Stimulated activated CD4-positive, alpha-beta T cell treated with anti-CD3 and anti-CD28 coated beads, Interleukin-15, amount 100 ng/mL, for 24 hours (primary cell): ENCODE measurements around the gene LRP1.
A peak's percentile ranks its signal among the peaks of the same experiment; 100 is the strongest.

Experiments used
- DNase-seq: peaks from one replicate; pipeline ENCODE4 v3.0.0-alpha.2; 2020

LRP1 gene

DNA sequence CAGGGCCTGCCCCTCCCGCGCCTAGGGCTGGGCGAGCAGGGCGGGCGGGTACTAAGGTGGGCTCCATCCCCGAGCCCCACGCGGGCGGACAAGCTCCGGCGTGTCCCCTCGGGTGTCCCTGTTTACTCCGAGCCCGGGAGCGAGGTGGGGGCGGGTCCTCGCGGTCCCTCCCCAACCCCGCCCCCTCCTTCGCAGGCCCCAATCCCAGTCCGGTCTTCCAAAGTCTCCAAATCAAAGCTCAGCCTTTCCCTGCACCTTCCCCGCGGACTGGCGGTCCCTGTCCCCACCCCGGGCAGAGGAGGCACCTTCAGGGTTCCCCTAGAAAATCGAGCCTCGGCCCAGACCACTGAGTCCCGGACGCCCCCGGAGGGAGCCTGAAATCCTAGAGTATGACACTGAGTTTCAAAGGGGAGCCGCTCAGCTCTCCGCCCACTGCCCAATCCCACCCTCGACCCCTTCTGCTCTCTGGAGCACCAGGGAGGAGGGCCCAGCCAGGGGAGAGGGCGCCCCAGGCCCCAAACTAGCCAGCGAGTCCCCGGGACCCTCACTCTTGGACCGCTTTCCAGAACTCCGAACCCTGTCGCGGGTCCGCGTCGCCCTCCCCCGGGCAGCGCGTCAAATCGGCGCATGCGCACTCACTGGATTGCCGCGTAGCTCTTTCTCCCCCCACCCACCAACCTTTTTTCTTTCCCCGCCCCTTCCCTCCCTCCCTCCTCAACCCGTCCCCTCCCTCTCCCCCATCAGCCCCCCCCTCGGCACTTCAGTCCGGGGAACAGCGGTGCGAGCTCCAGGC is at the start of gene LRP1:
Gene LRP1, plus strand, starts transcription at position 758 of the 793 bp plus-strand sequence. CDS start 482 bp downstream, outside the sequence.
- peak; percentile 81 for DNase-seq

GRCh38 chr12:57078519-57079404 is 49.5 kb upstream of the LRP1 start, which contains the start of gene NEMP1:
Gene NEMP1, minus strand, starts transcription at chr12:57078791. Its CDS starts 46 bp downstream, at chr12:57078745.
- DNase-seq, result peak; percentile 96

DNA sequence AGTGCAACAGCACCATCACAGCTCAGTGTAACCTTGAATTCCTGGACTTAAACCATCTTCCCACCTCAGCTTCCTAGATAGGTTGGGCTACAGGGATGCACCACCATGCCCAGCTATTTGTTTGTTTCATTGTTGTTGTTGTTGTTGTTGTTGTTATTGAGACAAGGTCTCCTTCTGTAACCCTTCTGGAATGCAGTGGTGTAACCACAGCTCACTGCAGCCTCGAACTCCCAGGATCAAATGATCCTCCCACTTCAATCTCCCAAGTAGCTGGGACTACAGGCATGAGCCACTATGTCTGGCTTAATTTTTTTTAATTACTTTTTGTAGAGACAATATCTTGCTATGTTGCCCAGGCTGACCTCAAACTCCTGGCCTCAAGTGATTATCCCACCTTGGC is 48.5 kb upstream of the LRP1 start:
- DNase-seq, result no peak

DNA sequence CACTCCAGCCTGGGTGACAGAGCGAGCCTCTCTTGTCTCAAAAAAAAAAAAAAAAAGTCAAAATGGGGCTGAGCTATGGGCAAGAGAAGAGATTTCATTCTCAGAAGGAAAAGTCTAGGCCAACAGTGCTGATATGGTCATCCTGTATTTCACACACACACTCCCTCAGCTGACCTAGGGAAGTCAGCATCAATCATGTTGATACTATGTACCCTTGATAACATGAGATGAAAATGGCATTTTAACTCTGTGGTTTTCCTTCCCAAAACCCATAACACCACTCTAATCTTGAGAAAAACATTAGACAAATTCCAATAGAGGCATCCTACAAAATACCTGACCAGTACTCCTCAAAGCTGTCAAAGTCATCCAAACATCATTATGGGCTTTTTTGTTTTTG is 47.4 kb upstream of the LRP1 start:
- DNase-seq, result no peak

- DNase-seq, result peak; percentile 73
These were observed 42.2 kb upstream of the LRP1 start for GRCh38 chr12:57085999-57086492.

DNA sequence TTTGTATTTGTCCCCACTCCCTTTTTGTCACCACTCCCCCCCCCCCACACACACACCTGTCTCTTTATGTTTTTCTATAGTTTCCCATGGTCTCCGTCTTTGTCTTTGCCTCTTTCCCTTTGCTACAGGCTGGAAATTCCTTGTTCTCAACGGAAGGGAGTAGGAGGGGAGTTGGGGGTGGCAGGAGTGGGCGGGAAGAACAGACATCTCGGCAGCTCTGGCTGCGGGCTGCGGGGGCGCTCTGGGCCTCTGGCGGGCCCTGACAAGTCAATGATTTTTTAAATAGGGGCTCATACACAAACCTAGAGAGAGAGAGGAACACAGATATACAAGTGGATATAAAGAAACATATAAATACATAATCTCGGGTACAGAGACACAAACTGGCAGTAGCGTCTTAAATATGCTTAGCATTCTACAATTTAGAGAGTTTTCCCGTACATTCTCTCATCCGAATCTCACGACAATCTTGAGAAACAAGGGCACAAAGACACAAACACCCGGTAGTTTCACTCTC is 41.7 kb upstream of the LRP1 start:
- DNase-seq, result peak; percentile 71

GRCh38 chr12:57087010-57087690 is 41.1 kb upstream of the LRP1 start:
- peak; percentile 96 for DNase-seq

DNA sequence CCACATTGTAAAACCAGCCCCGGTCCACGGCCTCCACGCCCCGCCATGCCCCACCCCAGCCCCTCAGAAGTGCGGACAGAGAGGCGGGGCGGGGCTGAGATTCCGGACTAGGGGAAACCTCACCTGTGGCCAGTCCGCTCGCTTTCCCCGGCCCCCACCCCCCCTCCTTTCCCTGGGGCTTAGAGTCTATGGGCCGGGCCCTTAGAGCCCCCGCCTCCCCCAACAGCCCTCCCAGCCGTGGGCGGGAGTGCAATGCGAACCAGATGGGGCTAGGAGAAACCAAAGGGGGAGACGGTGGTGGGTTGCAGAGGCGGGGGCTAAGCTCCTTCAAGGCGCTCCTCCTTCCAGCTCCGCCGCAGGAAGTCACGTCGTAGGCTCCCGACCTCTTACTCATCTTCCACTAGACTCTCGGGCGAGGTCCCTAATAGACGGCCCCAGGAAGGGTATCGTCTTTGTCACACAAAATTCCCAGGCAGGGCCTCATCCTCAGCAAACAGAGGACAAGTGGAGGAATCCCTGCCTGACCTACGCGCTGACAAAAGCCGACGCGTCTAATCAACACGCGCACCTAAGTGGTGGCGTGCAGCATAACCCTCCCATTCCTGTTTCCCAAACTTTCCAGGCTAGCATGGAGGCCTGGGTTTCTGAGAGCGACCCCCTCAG is 40.5 kb upstream of the LRP1 start:
- peak; percentile 94 for DNase-seq

- peak; percentile 96 for DNase-seq
These were observed 39.7 kb upstream of the LRP1 start, which contains the start of gene NAB2 for GRCh38 chr12:57088354-57089270. Gene NAB2, plus strand, starts transcription at chr12:57089114. Its CDS starts 158 bp downstream, at chr12:57089272.

DNA sequence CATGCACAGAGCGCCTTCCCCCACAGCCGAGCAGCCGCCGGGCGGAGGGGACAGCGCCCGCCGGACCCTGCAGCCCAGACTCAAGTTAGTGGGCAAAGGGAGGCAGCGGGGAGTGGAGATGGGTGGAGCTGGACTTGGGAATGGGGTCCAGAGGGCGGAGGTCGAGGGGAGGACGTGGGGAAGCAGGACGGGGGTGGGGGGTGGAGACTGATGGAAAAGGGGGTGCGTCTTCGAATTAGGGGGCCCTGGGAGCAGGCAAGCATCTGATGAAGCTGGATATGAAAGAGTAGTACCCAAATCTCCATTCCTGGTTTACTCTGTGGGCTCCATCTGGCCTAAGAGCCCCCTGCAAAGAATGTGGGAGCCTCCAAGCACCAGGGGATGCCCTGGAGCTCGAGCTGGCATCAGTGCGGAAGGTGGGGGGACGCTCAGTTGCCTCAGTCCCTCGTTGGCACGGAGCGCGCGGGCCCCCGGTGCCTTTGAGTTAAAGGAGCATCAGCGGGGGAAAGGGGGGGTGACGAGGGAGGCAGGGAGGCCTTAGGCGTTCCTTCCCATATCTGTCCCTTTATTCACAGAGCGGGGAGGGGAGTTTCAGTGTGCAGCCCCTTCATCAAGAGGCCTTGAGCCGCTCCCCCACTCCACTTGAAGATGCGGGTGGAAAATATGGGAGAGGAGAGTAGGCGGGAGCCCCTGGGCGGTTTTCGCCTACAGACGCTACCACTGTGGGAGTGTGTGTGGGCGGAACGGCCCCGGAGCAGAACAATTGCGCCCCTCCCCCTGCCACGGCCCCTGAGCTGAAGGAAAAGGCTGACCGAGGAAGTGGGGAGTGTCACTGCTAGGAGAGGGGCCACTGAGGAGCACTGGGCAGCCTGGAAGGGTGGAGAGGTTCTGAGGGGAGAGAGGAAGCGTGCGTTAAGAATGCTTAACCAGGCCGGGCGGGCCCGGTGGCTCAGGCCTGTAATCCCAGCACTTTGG is 38.7 kb upstream of the LRP1 start:
- peak; percentile 69 for DNase-seq

GRCh38 chr12:57090490-57090889 is 37.8 kb upstream of the LRP1 start:
- no peak for DNase-seq

DNA sequence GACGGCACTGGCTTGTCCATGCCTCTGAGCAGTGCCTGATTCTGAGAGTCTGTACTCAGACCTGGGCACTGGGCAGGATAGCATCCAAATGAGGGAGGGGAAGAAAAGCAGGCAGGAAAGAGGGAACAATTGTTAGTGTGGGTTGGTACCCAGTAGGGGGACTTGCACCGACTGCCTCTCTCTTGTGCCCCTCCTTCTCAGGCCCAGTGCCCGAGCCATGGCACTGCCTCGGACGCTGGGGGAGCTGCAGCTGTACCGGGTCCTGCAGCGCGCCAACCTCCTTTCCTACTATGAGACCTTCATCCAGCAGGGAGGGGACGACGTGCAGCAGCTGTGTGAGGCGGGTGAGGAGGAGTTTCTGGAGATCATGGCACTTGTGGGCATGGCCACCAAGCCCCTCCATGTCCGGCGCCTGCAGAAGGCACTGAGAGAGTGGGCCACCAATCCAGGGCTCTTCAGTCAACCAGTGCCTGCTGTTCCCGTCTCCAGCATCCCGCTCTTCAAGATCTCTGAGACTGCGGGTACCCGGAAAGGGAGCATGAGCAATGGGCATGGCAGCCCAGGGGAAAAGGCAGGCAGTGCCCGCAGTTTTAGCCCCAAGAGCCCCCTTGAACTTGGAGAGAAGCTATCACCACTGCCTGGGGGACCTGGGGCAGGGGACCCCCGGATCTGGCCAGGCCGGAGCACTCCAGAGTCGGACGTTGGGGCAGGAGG is 37.2 kb upstream of the LRP1 start:
- DNase-seq, result no peak

DNA sequence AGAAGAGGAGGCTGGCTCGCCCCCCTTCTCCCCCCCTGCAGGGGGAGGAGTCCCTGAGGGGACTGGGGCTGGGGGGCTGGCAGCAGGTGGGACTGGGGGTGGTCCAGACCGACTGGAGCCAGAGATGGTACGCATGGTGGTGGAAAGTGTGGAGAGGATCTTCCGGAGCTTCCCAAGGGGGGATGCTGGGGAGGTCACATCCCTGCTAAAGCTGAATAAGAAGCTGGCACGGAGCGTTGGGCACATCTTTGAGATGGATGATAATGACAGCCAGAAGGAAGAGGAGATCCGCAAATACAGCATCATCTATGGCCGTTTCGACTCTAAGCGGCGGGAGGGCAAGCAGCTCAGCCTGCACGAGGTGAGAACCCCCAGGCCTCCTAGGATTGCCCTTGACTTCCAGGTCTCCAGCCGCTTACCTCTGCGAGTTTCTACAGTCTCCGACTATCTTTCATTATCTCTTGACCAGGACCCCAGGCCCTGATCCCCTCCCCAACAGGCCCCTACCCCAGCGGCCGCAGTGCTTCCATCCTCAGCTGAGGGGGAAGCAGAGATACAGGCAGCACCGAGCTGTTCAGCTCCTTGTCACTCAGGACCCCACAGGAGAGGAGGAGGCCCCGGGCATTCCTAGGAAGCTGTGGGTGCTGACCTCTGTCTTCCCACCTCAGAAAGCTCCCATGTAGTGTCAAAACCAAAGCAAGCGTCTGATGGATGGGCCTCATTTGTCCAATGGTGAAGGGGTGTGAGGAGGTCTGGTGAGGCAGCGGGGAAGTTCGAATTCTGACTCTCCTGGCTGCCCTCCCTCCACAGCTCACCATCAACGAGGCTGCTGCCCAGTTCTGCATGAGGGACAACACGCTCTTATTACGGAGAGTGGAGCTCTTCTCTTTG is 36.4 kb upstream of the LRP1 start:
- DNase-seq, result no peak

GRCh38 chr12:57092529-57092862 is 35.8 kb upstream of the LRP1 start:
- no peak for DNase-seq

GRCh38 chr12:57092876-57093414 is 35.3 kb upstream of the LRP1 start:
- DNase-seq, result no peak

DNA sequence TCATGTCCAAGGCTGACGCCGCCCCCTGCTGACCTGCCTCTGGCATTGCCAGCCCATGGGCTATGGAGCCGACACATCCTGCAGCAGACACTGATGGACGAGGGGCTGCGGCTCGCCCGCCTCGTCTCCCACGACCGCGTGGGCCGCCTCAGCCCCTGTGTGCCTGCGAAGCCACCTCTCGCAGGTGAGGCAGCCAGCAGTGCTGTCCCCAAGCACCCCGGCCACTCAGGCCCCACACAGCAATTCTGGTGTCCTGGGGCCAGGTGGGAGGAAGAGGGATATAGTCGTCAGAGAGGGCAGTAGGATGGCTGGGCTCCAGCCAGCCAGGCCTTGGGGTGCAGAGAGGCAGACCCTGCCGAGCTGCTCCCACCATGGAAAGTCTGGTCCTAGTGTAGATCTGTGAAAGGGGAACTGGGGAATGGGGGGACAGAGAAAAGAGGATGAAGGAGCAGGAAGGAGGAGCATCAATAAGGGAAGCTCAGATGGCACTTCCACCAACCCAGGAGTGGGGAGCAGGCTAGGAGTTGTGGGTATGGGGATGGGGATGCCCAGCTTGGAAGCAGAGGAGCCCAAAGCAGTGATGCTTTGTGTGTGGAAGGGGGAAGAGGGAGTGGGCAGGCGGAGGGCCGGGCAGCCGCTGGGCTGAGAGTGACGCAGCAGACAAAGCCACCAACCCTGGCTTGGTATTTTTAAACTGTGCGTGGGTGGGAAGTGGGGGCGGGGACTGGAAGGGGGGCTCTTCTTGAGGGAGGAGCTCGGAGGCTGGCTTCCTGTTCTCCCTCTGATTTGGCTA is 34.7 kb upstream of the LRP1 start:
- peak; percentile 86 for DNase-seq
